Mononuclear cell (primary cell): ENCODE results near the gene SLC8A1. TPM values are rescaled to one million over a fixed set of nuclear protein-coding genes. Genes with fewer than 3 reads are reported as not detected.

Experiments
- H3K27me3 ChIP-seq: 2 replicates; pipeline ENCODE4 v1.6.0; 2011; ENCODE audit warnings: low read length, control low read depth; ENCODE audit not compliant: insufficient read depth
- H3K4me1 ChIP-seq: 2 replicates; pipeline ENCODE4 v1.5.1; 2011; ENCODE audit warnings: mild to moderate bottlenecking, low read length, control low read depth; ENCODE audit not compliant: insufficient read depth
- H3K4me3 ChIP-seq: 2 replicates; pipeline ENCODE4 v1.5.1; 2011; ENCODE audit warnings: mild to moderate bottlenecking, low read length, moderate library complexity
- H3K9me3 ChIP-seq: 2 replicates; pipeline ENCODE4 v1.5.1; 2011; ENCODE audit warnings: low read depth, mild to moderate bottlenecking, control low read depth, low read length
- total RNA-seq: library from RNA; depleted of rRNA; stranded (reverse); fragments of >200 nt; gene quantifications from one replicate; pipeline ENCODE4 v1.2.3, GENCODE V29; 2012

Gene SLC8A1
- total RNA-seq, 1 donor: 51.2 TPM

DNA sequence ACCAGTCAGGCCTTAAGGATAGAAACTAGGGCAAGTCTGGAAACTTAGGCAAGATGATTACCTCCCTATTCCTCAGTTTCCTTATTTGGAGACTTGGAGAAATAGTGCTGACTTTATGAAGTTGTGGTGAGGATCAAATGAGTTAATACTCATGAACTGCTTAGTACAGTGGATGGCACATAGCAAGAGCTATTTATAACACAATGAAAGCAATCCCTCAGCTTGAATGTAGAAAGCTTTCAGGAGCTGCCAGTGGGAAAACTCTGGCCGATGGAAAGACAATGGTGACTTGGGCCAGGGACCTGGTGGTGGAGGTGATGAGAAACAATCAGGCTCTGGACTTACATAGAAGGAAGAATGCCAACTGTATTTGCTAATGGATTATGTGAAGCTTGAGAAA lies 403.4 kb downstream of the SLC8A1 start:
- no peaks in the 10 kb centered on the region for H3K4me1 ChIP-seq
- no peak overlapping the region for H3K4me3 ChIP-seq
- no peaks in the 10 kb centered on the region for H3K27me3 ChIP-seq
- H3K9me3 ChIP-seq: no peaks in the 10 kb centered on the region

DNA sequence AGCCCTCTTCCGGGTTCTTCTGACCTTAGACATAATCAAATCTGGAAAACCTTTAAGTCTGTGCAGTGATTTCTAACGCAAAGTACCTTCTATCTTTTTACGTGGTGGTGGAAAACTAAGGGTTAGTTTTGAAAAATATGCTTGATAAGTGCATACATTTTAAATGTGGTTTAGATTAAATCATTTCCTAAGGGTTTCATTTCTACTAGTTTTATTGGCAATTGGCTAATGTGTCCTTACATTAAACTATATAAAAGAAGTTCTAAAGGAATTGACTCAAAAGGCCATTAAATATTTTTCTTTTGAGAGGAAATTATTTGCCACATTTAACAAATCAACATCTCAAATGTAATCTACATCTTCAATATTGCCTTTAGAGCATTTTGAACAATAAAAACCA lies 404.5 kb downstream of the SLC8A1 start:
- Histone ChIP-seq H3K4me3 (no peak overlapping the region), H3K4me1 (peaks cover 3% of the 10 kb centered on the region)

More for the DNA sequence above, 404.5 kb downstream of the SLC8A1 start:
- Histone ChIP-seq H3K9me3 (no peaks in the 10 kb centered on the region), H3K27me3 (no peaks in the 10 kb centered on the region)
